ENCODE measurements around the gene SAMD3. TPM values are rescaled to one million over a fixed set of nuclear protein-coding genes. Genes with fewer than 3 reads are reported as not detected.

Gene SAMD3
- total and polyA plus RNA-seq, 9 donors, result 0.81 to 7.4 (median 2.7) TPM

GRCh38 chr6:130188207-130188899 is 34.4 kb downstream of the SAMD3 start:
- Histone ChIP-seq H3K27me3 (no peaks in the 10 kb centered on the region), H3K36me3 (no peaks in the 10 kb centered on the region), H3K4me1 (ENCODE audit: insufficient read depth) (no peaks in the 10 kb centered on the region), H3K27ac (no peak overlapping the region), H3K4me3 (no peak overlapping the region), H3K9me3 (no peaks in the 10 kb centered on the region)
- intact Hi-C loops (cut with DNase I), result no loop called here
- WGBS, 3 donors, result 81 to 85% (median 84%) methylated on average over 6 of the region's 6 CpGs
- TF ChIP-seq POLR2A (IDR thresholded peaks at IDR 0.05) (no peak), CTCF (IDR thresholded peaks at IDR 0.05) (no peak), EP300 (IDR thresholded peaks at IDR 0.05) (no peak)
- no peak for DNase-seq

- Histone ChIP-seq H3K36me3 (no peaks in the 10 kb centered on the region), H3K9me3 (no peaks in the 10 kb centered on the region), H3K27ac (no peak overlapping the region), H3K27me3 (no peaks in the 10 kb centered on the region), H3K4me3 (no peak overlapping the region), H3K4me1 (ENCODE audit: insufficient read depth) (no peaks in the 10 kb centered on the region)
- TF ChIP-seq POLR2A (IDR thresholded peaks at IDR 0.05) (no peak), CTCF (IDR thresholded peaks at IDR 0.05) (no peak), EP300 (IDR thresholded peaks at IDR 0.05) (no peak)
- 90 to 92% (median 90%) methylated on average over 3 of the region's 3 CpGs for WGBS, 3 donors
- intact Hi-C loops (cut with DNase I), result no loop called here
- DNase-seq, result no peak
These were observed 35.2 kb downstream of the SAMD3 start for GRCh38 chr6:130187335-130188206.

- no peak overlapping the region for H3K27ac ChIP-seq
- intact Hi-C loops (cut with DNase I), result no loop called here
- WGBS, 3 donors, result 66 to 96% (median 92%) methylated on average over 3 of the region's 3 CpGs
- TF ChIP-seq CTCF (IDR thresholded peaks at IDR 0.05), result no peak
- no peak for TF ChIP-seq POLR2A (IDR thresholded peaks at IDR 0.05)
- no peak for DNase-seq
- H3K4me1 ChIP-seq (ENCODE audit: insufficient read depth), result no peaks in the 10 kb centered on the region
- H3K9me3 ChIP-seq, result no peaks in the 10 kb centered on the region
- H3K27me3 ChIP-seq, result no peaks in the 10 kb centered on the region
- H3K36me3 ChIP-seq, result no peaks in the 10 kb centered on the region
- H3K4me3 ChIP-seq, result no peak overlapping the region
These were observed 37.1 kb downstream of the SAMD3 start for GRCh38 chr6:130185658-130186057.

GRCh38 chr6:130183271-130184222 is 39.2 kb downstream of the SAMD3 start:
- TF ChIP-seq EP300 (IDR thresholded peaks at IDR 0.05) (no peak), POLR2A (IDR thresholded peaks at IDR 0.05) (no peak), CTCF (IDR thresholded peaks at IDR 0.05) (no peak)
- no peaks in the 10 kb centered on the region for H3K36me3 ChIP-seq
- H3K4me3 ChIP-seq, result no peak overlapping the region
- WGBS, 3 donors, result 93 to 95% (median 94%) methylated on average over 9 of the region's 9 CpGs
- H3K27ac ChIP-seq, result no peak overlapping the region
- no peaks in the 10 kb centered on the region for H3K27me3 ChIP-seq
- no peaks in the 10 kb centered on the region for H3K4me1 ChIP-seq (ENCODE audit: insufficient read depth)
- intact Hi-C loops (cut with DNase I), result no loop called here
- no peak for DNase-seq
- no peaks in the 10 kb centered on the region for H3K9me3 ChIP-seq
